ENCODE data around the gene SORL1.

The SORL1 gene

DNA sequence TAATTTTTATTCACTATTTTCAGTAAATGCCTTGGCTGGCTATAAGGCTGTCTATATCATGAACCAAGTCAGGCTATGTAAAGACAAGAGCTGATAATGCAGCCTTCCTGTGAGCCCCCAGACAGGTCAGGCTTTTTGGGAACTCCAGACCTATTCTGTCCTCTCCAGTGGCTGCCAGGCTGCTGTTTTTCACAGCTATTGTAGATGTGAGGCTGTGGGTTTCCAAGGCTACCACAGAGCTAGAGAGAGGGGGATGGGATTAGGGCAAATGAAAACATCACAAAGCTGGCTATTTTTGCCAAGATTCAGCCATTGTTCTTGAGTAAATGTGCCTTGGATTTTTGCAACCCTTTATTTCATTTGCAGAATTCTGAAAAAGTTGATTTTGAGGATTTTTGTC is 56.3 kb downstream of the SORL1 start:
- DNase-seq (ENCODE audit: low spot score) = no peak

DNA sequence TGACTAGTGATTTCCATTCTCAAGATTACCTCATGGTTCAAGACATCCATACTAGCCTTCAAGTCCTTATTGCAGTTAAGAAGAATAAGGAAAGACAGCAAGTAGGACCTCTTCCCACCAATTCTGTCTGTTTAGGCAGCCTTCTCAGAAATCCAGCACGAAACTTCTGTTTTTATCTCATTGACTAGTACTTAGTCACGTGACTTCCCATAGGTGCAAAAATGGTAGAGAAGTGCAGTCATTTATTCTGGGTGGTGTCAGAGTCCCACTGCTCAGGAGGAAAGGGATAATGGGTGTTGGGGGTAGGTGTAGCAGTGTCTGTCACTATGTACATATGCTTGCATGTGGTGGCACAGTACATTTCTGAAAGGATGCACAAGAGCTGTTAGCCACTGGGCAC is 58.3 kb downstream of the SORL1 start:
- no peak for DNase-seq (ENCODE audit: low spot score)

DNA sequence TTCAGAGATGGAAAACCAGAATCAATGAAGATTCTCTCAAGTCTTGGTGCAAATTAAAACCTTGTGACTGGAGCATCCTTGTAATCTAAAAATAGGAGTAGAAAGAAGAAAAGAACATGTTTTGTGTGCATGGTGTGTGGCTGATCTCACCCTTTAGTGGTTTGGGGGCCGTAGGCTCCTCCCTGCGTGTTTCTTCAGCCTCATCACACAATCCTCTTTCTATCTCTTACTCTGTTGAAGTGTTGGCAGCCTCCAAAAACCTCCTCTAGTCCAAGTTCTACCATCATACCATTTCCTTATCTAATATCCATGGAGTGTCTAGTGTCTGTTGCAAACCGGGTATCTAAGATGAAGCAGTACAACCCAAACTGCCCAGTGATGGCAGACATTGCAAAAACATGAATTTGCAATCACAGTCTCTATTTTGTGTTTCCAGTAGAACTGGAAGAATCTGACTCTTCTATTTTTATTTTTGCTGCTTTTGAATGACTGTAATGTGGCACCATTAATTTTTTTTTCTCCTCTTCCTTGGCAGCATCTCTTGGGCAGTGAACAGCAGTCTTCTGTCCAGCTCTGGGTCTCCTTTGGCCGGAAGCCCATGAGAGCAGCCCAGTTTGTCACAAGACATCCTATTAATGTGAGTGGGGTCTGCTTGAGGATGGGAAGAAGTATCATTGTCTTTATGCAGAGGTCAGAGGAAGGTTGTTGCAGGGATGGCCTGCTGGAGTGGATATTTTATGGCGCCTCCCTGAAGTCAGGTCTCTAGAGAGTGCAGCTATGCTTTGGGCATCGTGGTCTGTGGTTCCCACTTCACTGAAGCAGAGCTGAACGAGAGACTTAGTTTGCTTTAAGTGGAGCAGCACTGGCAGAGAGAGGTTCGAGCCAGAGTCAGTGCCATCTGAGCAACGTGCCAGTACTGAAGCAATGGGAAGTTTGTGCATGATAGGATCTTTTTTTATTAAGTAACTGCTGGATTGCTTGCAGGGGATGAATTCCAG is 60.7 kb downstream of the SORL1 start:
- no peak for DNase-seq (ENCODE audit: low spot score)

DNA sequence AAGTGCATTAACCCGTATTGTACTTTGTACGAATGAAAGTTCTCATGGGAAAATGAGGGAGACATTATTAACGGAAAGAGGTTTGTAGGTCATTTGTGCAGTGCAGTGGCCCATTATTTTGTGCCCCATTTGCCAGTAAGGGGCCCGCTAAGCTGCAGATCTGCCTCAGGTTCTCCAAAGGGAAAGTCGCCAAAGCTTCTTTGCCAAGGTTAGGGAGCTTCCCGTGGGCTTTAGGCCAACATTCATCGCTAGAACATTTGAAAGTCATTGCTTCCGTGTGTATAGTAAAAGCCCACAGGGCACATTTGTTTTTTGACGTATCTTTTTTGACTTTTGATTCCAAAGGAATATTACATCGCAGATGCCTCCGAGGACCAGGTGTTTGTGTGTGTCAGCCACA is 61.7 kb downstream of the SORL1 start:
- DNase-seq (ENCODE audit: low spot score) = no peak

DNA sequence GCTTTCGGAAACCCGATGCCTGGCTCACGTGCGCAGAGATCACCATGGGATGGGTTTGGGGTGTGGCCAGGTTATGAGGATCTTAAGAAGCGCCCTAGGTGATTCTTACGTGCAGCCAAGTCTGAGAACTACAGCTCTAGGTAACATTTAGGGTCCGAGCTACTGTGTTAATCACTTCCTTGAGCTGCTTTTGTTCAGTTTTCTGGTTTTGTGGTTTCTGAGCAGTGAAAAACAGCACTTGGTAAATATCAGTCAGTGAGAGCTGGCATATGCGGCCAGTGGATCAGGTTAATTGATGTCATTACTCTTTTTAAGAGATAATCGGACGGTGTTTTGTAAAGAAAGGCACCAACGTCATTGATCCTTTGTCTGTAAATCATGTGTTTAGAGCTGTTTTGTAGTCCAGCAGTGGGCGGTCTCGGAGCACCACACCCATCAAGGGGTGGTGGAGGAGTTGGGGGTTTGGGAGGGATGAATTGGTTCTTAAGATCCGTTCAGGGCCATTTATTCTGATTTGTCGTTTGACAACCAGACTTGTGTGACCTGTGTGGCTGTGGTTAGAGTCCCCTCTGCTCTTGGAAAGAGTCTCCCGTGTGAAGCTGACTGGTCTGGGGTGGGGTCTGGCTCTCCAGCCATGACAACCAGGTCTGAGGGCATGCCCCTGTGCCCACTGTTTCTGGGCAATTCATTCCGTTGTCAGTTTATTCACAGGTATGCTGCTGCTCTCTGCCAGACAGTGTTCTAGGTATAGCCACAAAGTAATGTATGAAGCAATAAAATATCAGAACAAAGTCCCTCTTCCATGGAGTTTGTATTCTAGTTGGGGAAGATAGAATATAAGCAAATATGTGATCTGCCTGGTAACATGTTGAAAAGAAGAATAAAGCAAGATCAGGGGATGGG is 62.6 kb downstream of the SORL1 start:
- DNase-seq (ENCODE audit: low spot score) = no peak

- no peak for DNase-seq (ENCODE audit: low spot score)
These were observed 63.2 kb downstream of the SORL1 start for GRCh38 chr11:121515335-121515671.

DNA sequence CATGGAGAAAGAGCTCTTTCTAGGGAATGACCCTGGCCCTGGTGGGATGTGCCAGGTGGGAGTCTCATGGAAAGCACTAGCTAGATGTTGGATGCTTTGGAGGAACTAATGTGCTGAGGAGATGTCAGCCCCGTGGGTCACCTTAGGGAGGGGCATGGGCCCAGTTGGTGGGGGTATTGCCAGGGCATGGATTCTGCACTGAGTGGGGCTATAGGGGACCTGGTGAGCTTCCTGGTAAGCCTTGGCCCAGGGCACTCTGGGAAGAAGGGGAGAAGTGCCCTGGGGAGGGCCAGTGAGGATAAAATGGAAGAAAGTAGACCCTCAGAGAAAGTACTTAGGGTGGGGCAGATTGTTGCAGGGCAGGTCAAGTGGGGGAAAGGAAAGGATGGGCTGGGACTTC is 65.9 kb downstream of the SORL1 start:
- no peak for DNase-seq (ENCODE audit: low spot score)

- no peak for DNase-seq (ENCODE audit: low spot score)
These were observed 68.4 kb downstream of the SORL1 start for GRCh38 chr11:121520243-121521144.

DNA sequence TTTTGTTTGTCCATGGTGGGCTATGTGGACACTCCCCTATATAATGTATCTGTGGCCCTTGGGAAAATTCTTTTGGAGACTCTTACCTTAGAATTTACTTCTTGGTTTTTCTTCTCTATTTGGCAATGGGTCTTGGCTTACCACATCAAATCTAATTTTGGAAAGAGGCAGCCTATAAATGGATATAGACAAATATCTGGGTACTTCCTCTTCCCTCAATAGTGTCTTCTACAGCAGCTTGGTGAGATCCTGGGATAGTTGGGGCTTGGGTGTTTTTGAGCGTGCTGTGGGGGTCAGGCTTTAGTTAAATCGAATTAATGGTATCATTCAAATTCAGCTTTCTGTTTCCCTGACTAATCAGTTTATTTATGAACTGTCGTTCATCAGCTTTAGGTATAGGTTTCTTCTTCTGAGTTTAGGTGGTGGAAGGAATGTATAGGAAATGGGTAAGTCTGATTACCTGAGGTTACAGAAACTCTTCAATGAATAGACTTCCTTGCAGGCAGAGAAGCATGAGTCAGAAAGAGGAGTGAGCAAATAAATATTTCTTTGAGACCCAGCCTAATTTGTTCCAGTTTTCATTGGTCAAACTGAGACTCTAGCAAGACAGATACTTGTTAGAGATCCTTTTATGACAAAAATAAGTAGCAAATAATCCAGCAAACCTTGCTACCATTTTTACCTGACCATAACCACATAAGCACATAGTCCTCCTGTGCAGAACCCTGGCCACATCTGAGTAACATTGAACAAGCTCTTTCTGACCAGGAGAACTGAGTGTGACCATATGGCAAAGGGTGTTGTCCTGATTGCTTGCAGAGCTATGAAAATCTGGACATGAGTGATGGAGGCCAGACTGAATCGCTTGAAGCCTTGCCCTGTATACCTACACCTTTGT is 69.3 kb downstream of the SORL1 start:
- no peak for DNase-seq (ENCODE audit: low spot score)

DNA sequence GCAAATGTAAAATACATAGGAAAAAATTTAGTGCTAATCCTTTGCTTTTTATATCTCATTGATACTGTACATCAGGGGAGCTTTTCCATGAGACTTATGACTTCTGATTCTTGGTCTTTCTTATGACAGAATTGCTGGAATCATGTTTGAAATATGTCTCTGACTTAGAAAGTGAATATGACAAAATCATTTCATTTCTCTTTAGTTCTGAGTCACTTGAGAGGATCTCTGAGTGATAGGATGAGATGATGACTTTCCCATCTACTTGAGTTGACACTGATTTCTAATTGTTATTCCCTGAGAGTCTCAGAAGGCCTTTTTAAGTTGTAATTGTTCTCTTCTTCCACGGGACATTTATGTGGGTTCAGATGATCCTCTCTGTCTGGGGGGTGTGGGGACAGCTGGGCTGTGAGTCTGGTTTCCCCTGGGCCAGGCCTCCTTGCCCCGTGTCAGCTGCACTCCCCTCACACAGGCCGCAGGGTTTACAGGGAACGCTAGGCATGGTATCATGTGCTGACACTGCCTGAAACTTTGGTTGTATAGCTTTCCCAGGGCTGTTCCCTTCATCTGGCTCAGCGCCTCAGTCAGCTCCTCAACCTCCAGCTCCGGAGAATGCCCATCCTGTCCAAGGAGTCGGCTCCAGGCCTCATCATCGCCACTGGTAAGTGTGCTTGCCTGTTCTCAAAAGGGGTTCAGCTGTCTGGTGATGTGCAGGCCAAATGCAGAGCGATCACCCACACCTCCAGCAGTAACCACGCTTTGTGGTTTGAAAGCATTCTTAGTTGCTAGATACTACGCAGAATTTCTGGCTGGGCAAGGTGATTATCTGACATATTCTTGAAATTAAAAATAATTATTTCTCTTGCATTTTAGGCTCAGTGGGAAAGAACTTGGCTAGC is 70.2 kb downstream of the SORL1 start:
- DNase-seq (ENCODE audit: low spot score) = no peak

DNA sequence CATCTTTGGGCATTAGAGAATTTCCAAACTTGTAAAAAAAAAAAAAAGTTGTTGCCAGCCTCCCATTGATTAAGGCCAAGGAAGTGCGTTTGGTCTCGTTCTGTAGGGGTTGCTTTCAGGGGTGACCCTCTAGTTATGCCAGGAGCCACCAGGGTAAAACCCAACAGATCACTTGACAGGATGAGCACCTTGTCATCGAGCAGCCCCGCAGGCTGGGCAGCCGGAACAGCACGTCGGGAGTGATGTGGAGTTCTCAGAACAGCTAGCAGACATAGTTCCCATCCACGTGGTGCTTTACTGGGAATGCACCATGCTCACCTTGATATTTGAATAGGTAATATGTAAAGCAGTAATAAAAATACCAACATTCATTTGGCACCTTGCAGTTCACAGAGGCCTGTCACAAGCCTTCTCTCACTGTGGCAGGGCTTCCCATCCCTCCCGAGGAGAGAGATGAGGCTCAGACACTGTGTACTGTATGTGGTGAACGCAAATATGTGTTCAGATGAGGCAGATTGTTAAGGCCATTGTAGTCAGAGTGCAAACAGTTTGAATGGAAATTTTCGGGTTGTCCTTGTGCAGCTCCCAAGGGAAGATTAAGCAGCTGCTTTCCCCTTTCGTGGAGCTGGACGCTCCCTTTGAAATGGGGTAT is 71.6 kb downstream of the SORL1 start:
- DNase-seq (ENCODE audit: low spot score) = no peak

- no peak for DNase-seq (ENCODE audit: low spot score)
These were observed 72.1 kb downstream of the SORL1 start for GRCh38 chr11:121524233-121524631.

- DNase-seq (ENCODE audit: low spot score) = no peak
These were observed 73.3 kb downstream of the SORL1 start for GRCh38 chr11:121525376-121525775.

DNA sequence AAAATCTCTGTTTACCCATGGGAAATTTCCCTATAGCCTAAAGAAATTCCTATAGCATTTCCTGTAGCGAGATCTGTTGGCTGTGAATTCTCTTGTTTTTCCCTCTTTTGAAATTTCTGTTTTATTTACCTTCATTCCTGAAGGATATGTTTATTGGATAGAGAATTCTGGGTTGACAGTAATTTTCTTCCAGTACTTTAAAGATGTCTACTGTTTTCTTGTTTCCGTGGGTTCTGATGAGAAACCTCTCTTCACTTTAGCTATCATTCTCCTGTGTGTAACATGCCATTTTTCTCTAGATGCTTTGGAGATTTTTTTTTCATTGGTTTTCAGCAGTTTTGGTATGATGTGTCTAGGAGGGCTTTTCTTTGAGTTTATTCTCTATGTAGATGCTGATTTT is 78.1 kb downstream of the SORL1 start:
- DNase-seq (ENCODE audit: low spot score) = no peak

- no peak for DNase-seq (ENCODE audit: low spot score)
These were observed 81.5 kb downstream of the SORL1 start for GRCh38 chr11:121533601-121534000.

GRCh38 chr11:121534131-121535093 is 82.3 kb downstream of the SORL1 start:
- DNase-seq (ENCODE audit: low spot score) = no peak

GRCh38 chr11:121535129-121535796 is 83.1 kb downstream of the SORL1 start:
- no peak for DNase-seq (ENCODE audit: low spot score)

Measured in SK-N-DZ (cell line).